HepG2 (cell line): ENCODE data around the gene CTDSP2.

ENCODE experiments used
- HMGXB4 ChIP-seq, 2 experiments: sonication (generic) in 1 of 2; formaldehyde crosslinking in 1 of 2; IDR thresholded peaks; 2 replicates each; pipeline versions ENCODE4 v1.4.0 to v1.6.1; 2018 to 2020; ENCODE audit warnings: missing genetic modification reagents in 2 of 2, borderline replicate concordance in 1 of 2, low read depth in 1 of 2, mild to moderate bottlenecking in 1 of 2, missing biosample characterization in 1 of 2
- ZFP62 ChIP-seq: sonication (generic); formaldehyde crosslinking; IDR thresholded peaks from 2 replicates; pipeline ENCODE4 v1.4.0; 2020; ENCODE audit warnings: missing genetic modification reagents
- ZNF281 ChIP-seq: sonication (generic); formaldehyde crosslinking; IDR thresholded peaks from 2 replicates; pipeline ENCODE4 v1.4.0; 2020; ENCODE audit warnings: missing genetic modification reagents, borderline replicate concordance

- TF ChIP-seq ZFP62 (CRISPR knock-in tag) (no peak), ZNF281 (CRISPR knock-in tag) (no peak), HMGXB4 (CRISPR knock-in tag; IDR thresholded peaks at IDR 0.05; ENCODE audit: borderline replicate concordance in 1 of 2, low read depth in 1 of 2) (no peak)
Observed at GRCh38 chr12:57826966-57827365, 19.6 kb downstream of the CTDSP2 start.
